Progenitor cell of endocrine pancreas (in vitro differentiated cells): ENCODE measurements around the gene KNSTRN. TPM values are rescaled to one million over a fixed set of nuclear protein-coding genes. Genes with fewer than 3 reads are reported as not detected.

Source experiments
- DNase-seq: peaks from one replicate; pipeline ENCODE4 v3.0.0; 2021; ENCODE audit warnings: low spot score; ENCODE audit not compliant: unreplicated experiment
- H3K27ac Mint-ChIP-seq: 2 replicates; pipeline ENCODE4 v1.8.0; 2021; ENCODE audit warnings: mild to moderate bottlenecking, moderate library complexity, mixed read lengths
- H3K27me3 Mint-ChIP-seq: 2 replicates; pipeline ENCODE4 v1.8.0; 2021; ENCODE audit warnings: mixed read lengths
- H3K36me3 Mint-ChIP-seq: 2 replicates; pipeline ENCODE4 v1.8.0; 2022; ENCODE audit warnings: mixed read lengths; ENCODE audit not compliant: insufficient read depth
- H3K4me1 Mint-ChIP-seq: 2 replicates; pipeline ENCODE4 v1.8.0; 2021; ENCODE audit warnings: low read depth, mixed read lengths
- H3K4me3 Mint-ChIP-seq: 2 replicates; pipeline ENCODE4 v1.8.0; 2021; ENCODE audit warnings: low read depth, mild to moderate bottlenecking, moderate library complexity, mixed read lengths
- H3K9me3 Mint-ChIP-seq: 2 replicates; pipeline ENCODE4 v1.8.0; 2021; ENCODE audit warnings: low read depth, mixed read lengths
- CTCF ChIP-seq: fragments of 200-600 bp; sonication (generic); IDR thresholded peaks from one replicate; pipeline ENCODE4 v1.5.0; 2021; ENCODE audit warnings: antibody characterized with exemption, mild to moderate bottlenecking; ENCODE audit not compliant: unreplicated experiment
- total RNA-seq: library from RNA; stranded (reverse); gene quantifications from 2 replicates; pipeline ENCODE4 v1.2.1, GENCODE V29; 2021

KNSTRN gene
- total RNA-seq, 1 donor from 2014 or later = 44.8 TPM

GRCh38 chr15:40416056-40416455, 33.5 kb downstream of the KNSTRN start:
- H3K4me3 Mint-ChIP-seq = no peak overlapping the region
- peaks cover 2% of the 10 kb centered on the region for H3K27me3 Mint-ChIP-seq
- no peaks in the 10 kb centered on the region for H3K4me1 Mint-ChIP-seq
- no peak overlapping the region for H3K27ac Mint-ChIP-seq
- no peak for TF ChIP-seq CTCF
- H3K36me3 Mint-ChIP-seq = peaks cover 12% of the 10 kb centered on the region
- no peaks in the 10 kb centered on the region for H3K9me3 Mint-ChIP-seq
- DNase-seq = no peak

GRCh38 chr15:40418126-40418525, 35.6 kb downstream of the KNSTRN start:
- no peak for DNase-seq
- no peak for TF ChIP-seq CTCF
- H3K4me3 Mint-ChIP-seq = no peak overlapping the region
- H3K4me1 Mint-ChIP-seq = no peaks in the 10 kb centered on the region
- no peaks in the 10 kb centered on the region for H3K9me3 Mint-ChIP-seq
- no peak overlapping the region for H3K27ac Mint-ChIP-seq
- peaks cover under 1% of the 10 kb centered on the region for H3K36me3 Mint-ChIP-seq
- peaks cover 8% of the 10 kb centered on the region for H3K27me3 Mint-ChIP-seq

- Mint-ChIP-seq H3K4me1 (no peaks in the 10 kb centered on the region), H3K27ac (no peak overlapping the region), H3K27me3 (peaks cover 15% of the 10 kb centered on the region), H3K9me3 (no peaks in the 10 kb centered on the region), H3K4me3 (no peak overlapping the region), H3K36me3 (no peaks in the 10 kb centered on the region)
- DNase-seq = no peak
- no peak for TF ChIP-seq CTCF
These were observed 37.7 kb downstream of the KNSTRN start for GRCh38 chr15:40420071-40420713.

GRCh38 chr15:40420793-40421192, 38.3 kb downstream of the KNSTRN start:
- H3K4me3 Mint-ChIP-seq = no peak overlapping the region
- no peak for TF ChIP-seq CTCF
- no peaks in the 10 kb centered on the region for H3K9me3 Mint-ChIP-seq
- no peaks in the 10 kb centered on the region for H3K4me1 Mint-ChIP-seq
- peaks cover 15% of the 10 kb centered on the region for H3K27me3 Mint-ChIP-seq
- H3K36me3 Mint-ChIP-seq = no peaks in the 10 kb centered on the region
- no peak for DNase-seq
- no peak overlapping the region for H3K27ac Mint-ChIP-seq

- no peaks in the 10 kb centered on the region for H3K36me3 Mint-ChIP-seq
- DNase-seq = peak; percentile 67
- H3K4me1 Mint-ChIP-seq = no peaks in the 10 kb centered on the region
- no peak overlapping the region for H3K4me3 Mint-ChIP-seq
- peak; percentile 90 for TF ChIP-seq CTCF
- no peaks in the 10 kb centered on the region for H3K9me3 Mint-ChIP-seq
- no peak overlapping the region for H3K27ac Mint-ChIP-seq
- peaks cover 15% of the 10 kb centered on the region for H3K27me3 Mint-ChIP-seq
These were observed 39.0 kb downstream of the KNSTRN start for GRCh38 chr15:40421246-40422157.
